IPS DF 19.7 (cell line): ENCODE measurements around the gene UPF3B.
"Not testable (repeated sequence)": the region's sequence is repeated elsewhere in the genome, so short reads cannot be mapped to it uniquely, and the experiment has no call there.

Experiments used
- DNase-seq: peaks from one replicate; pipeline ENCODE4 v3.0.0-alpha.2; 2013; ENCODE audit warnings: low read depth, low spot score

Gene UPF3B

GRCh38 chrX:119824221-119824620, 28.5 kb downstream of the UPF3B start:
- DNase-seq: not testable (repeated sequence)

DNA sequence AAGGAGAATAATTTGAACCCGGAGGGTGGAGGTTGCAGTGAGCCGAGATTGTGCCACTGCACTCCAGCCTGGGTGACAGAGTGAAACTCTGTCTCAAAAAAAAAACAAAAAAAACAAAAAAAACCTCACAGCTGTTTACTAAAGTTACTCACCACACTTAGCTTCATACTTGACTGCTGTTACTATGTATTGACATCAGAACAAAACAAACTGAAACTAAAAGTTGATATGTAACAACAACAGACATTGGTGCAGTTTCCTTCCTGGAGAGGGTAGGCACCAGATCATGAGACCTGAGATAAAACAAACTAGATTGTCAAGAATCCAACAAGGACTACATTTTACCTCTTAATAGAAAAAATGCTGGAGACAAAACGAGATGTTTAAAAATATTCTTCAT, 31.1 kb downstream of the UPF3B start:
- not testable (repeated sequence) for DNase-seq

- no peak for DNase-seq
Measured at GRCh38 chrX:119817130-119817690, 35.6 kb downstream of the UPF3B start.

DNA sequence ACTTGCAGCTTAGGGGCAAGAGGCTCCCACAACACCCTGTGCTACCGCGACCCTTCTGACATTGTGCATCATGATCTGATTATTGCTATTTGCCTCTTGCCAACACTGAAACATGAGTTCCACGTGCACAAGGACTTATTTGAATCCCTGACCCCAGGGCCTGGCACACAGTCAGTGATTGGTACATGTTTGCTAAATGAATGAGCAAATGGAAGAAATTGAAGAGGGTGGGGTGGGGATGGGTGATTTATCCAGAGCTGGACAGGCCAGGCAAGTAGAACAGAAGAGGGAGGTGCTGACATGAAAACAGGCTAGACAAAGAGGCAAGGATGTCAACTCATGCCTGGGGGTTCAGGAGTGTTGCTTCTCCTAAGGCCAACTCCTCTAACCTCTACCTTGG, 36.5 kb downstream of the UPF3B start:
- no peak for DNase-seq

DNA sequence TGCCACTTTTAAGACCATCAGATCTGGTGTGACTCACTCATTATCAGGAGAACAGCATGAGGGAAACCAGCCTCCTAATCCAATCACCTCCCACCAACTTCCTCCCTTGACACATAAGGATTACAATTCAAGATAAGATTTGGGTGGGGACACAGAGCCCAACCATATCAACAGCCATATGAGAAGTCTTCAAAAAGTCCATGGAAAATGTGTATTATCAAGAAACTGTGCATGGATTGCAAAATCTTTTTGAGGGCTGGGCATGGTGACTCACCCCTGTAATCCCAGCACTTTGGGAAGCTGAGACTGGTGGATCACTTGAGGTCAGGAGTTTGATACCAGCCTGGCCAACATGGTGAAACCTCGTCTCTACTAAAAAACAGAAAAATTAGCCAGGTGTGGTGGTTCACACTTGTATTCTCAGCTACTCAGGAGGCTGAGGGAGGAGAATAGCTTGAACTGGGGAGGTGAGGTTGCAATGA, 43.5 kb downstream of the UPF3B start:
- no peak for DNase-seq

DNA sequence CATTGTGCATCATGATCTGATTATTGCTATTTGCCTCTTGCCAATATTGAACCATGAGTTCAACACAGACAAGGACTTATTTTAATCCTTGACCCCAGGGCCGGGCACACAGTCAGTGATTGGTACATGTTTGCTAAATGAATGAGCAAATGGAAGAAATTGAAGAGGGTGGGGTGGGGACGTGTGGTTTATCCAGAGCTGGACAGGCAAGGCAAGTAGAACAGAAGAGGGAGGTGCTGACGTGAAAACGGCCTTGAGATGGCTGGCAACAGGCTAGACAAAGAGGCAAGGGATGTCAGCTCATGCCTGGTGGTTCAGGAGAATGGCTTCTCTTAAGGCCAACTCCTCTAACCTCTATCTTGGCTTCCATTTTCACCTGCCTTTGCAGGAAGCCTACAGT, 44.3 kb downstream of the UPF3B start:
- not testable (repeated sequence) for DNase-seq

DNA sequence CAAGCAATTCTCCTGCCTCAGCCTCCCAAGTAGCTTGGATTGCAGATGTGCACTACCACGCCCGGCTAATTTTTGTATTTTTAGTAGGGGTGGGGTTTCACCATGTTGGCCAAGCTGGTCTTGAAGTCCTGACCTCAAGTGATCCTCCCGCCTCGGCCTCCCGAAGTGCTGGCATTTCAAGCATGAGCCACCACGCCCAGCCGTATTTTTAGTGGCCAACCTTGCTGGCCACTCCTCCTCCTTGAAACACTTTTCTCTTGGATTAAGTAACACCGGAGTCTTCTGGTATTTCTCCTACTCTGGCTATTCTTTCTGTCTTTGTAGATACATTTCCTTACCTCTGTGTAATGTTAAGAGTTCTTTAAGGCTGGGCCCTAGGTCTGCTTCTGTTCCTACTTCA, 50.2 kb downstream of the UPF3B start:
- no peak for DNase-seq

GRCh38 chrX:119801253-119802221, 51.2 kb downstream of the UPF3B start:
- DNase-seq: no peak

DNA sequence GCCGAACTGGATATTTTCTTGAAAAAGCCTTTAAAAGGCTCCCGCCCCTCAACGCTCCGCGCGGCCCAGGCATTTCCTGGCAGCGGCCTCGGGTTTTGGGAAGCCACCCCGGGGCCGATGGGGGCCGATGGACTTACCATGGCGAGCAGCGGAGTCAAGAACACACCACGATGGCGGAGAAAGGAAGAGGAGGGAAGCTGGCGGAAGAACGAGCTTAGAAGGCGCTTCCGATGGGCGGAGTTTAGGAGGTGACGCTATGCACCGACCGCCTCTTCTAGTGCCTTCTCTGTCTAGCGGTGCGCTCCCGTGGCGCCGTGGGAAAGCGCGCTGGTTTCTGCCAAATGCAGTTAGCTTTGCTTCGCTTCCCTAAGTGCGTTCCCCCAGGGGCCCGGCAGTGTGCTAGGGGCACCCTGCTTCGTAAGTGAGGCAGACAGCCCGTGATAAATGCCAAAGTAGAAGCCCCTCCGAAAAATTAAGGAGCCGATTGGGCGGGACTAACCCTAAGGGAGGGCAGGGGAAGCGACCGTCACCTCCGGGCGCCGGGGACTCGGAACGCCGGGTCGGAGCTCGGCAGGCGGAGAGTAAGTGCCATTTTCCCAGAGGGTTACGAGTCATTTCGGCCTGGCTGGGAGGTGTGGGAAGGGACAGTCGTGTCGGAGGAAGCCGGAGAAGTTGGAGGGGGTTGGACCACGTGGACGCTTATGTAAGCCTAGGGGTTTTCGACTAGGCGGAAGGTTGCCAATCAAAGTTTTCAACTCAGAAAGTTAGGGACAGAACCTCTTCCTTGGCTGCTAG, 61.1 kb downstream of the UPF3B start, which contains the start of gene RPL39:
Gene RPL39, minus strand, starts transcription at position 194 of the 795 bp plus-strand sequence. Its CDS starts 54 bp downstream, at position 140.
- peak; percentile 50 for DNase-seq

- no peak for DNase-seq
Measured at GRCh38 chrX:119790977-119791436, 61.8 kb downstream of the UPF3B start.

- DNase-seq: no peak
Measured at GRCh38 chrX:119784747-119785446, 67.9 kb downstream of the UPF3B start.
